HL-60 (cell line): ENCODE results near the gene TCTA.

Source experiments
- CTCF ChIP-seq: IDR thresholded peaks from one replicate; pipeline ENCODE4 v1.5.1; 2011; ENCODE audit warnings: low read length, control low read depth, inconsistent platforms; ENCODE audit not compliant: insufficient read depth
- GABPA ChIP-seq: IDR thresholded peaks from 2 replicates; pipeline ENCODE4 v1.6.1; 2012; ENCODE audit warnings: low read depth
- POLR2AphosphoS5 ChIP-seq: IDR thresholded peaks from 2 replicates; pipeline ENCODE4 v1.6.1; 2012; ENCODE audit warnings: low read depth

GRCh38 chr3:49388289-49388820 lies 23.9 kb upstream of the TCTA start:
- TF ChIP-seq POLR2AphosphoS5 = no peak
- no peak for TF ChIP-seq CTCF
- no peak for TF ChIP-seq GABPA
